ENCODE data around the gene LRRC8C.

LRRC8C gene

DNA sequence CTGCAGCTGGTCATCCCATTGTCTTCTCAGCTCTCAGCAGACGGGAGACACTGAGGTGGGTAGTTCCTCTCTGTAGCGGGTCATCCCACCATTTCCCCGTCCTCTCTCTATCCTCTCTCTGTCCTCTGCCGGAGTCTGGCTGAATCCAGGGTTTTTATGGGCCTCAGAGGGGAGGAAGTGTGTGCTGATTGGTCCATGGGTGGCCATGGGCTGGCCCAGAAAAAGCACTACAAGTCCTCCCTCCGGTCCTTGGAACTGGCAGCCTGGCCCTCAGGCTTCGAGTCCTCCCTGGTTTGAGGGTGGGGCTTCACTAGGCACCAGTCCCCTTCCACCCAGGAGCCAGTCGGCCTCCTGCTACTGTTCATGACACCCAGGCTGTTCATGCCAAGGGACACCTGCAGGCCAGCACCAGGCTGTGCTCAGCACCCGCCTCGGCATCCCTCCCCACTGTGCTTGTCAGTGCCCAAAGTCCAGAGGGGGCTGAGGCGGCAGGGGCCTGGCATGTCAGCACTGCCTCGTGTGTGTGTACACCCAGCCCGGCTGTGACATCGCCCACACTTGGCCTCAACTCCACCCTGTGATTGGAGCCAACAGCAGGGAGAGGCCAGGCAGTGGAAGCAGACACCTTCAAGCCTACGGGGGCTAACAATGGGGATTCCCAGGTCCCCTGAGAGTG lies 23.0 kb upstream of the LRRC8C start:
- no peak overlapping the region for H3K27ac ChIP-seq (ENCODE audit: low read depth, low read length)
- no peaks in the 10 kb centered on the region for H4K20me1 ChIP-seq (ENCODE audit: low read depth, low read length)
- H3K4me3 ChIP-seq (ENCODE audit: insufficient read depth, low read length, poor library complexity, severe bottlenecking): no peak overlapping the region
- H3K27me3 ChIP-seq (ENCODE audit: low read length): no peaks in the 10 kb centered on the region
- H2AFZ ChIP-seq (ENCODE audit: low read depth, low read length, severe bottlenecking): no peak overlapping the region
- H3K9me2 ChIP-seq (replicated peaks; ENCODE audit: insufficient read depth, low read length): no peaks in the 10 kb centered on the region
- no peaks in the 10 kb centered on the region for H3K36me3 ChIP-seq (ENCODE audit: low read length)
- no peaks in the 10 kb centered on the region for H3F3A ChIP-seq (ENCODE audit: insufficient read depth)
- TF ChIP-seq CTCF (IDR thresholded peaks at IDR 0.05; ENCODE audit: insufficient read depth, low read length, poor library complexity, severe bottlenecking) (no peak), EZH2phosphoT487 (conservative IDR thresholded peaks at IDR 0.05; ENCODE audit: low read length) (no peak)
- no peaks in the 10 kb centered on the region for H3K9me3 ChIP-seq (ENCODE audit: insufficient read depth, low read length)
- no peak overlapping the region for H3K9ac ChIP-seq (ENCODE audit: low read length)
- no peak overlapping the region for H3K4me2 ChIP-seq (ENCODE audit: low read depth, low read length, poor library complexity, severe bottlenecking)
- no peaks in the 10 kb centered on the region for H3K79me2 ChIP-seq (ENCODE audit: insufficient read depth, low read length)

GRCh38 chr1:89610457-89611011 lies 22.4 kb upstream of the LRRC8C start:
- no peak overlapping the region for H3K27ac ChIP-seq (ENCODE audit: low read depth, low read length)
- no peaks in the 10 kb centered on the region for H3K79me2 ChIP-seq (ENCODE audit: insufficient read depth, low read length)
- no peaks in the 10 kb centered on the region for H3F3A ChIP-seq (ENCODE audit: insufficient read depth)
- H3K36me3 ChIP-seq (ENCODE audit: low read length): no peaks in the 10 kb centered on the region
- TF ChIP-seq CTCF (IDR thresholded peaks at IDR 0.05; ENCODE audit: insufficient read depth, low read length, poor library complexity, severe bottlenecking) (no peak), EZH2phosphoT487 (conservative IDR thresholded peaks at IDR 0.05; ENCODE audit: low read length) (no peak)
- no peaks in the 10 kb centered on the region for H3K27me3 ChIP-seq (ENCODE audit: low read length)
- no peaks in the 10 kb centered on the region for H4K20me1 ChIP-seq (ENCODE audit: low read depth, low read length)
- no peaks in the 10 kb centered on the region for H3K9me2 ChIP-seq (replicated peaks; ENCODE audit: insufficient read depth, low read length)
- H2AFZ ChIP-seq (ENCODE audit: low read depth, low read length, severe bottlenecking): no peak overlapping the region
- no peaks in the 10 kb centered on the region for H3K9me3 ChIP-seq (ENCODE audit: insufficient read depth, low read length)
- H3K4me2 ChIP-seq (ENCODE audit: low read depth, low read length, poor library complexity, severe bottlenecking): no peak overlapping the region
- no peak overlapping the region for H3K9ac ChIP-seq (ENCODE audit: low read length)
- no peak overlapping the region for H3K4me3 ChIP-seq (ENCODE audit: insufficient read depth, low read length, poor library complexity, severe bottlenecking)

DNA sequence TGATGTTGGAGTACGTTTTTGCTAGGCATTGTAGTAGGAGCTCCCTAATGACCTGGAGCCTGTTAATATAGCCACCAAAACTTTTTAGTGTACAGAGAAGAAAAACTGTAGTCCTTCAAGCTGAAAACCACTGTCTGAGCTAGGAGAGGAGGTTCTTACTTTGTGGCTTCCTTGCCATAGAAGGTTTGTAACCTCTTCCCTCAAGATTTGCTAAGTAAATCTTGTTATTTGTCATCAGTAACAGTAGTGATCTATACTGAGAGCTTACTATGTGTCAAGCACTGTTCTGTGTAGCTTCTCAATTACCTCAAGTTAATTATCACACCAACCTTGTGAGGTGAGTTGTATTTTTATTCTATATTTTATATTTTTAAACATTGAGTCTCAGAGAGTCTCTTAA lies 21.2 kb upstream of the LRRC8C start:
- no peak overlapping the region for H3K4me2 ChIP-seq (ENCODE audit: low read depth, low read length, poor library complexity, severe bottlenecking)
- TF ChIP-seq CTCF (IDR thresholded peaks at IDR 0.05; ENCODE audit: insufficient read depth, low read length, poor library complexity, severe bottlenecking) (no peak), EZH2phosphoT487 (conservative IDR thresholded peaks at IDR 0.05; ENCODE audit: low read length) (no peak)

More for the DNA sequence above, 21.2 kb upstream of the LRRC8C start:
- Histone ChIP-seq H3F3A (ENCODE audit: insufficient read depth) (no peaks in the 10 kb centered on the region), H3K36me3 (ENCODE audit: low read length) (no peaks in the 10 kb centered on the region), H2AFZ (ENCODE audit: low read depth, low read length, severe bottlenecking) (no peak overlapping the region), H3K4me3 (ENCODE audit: insufficient read depth, low read length, poor library complexity, severe bottlenecking) (no peak overlapping the region), H3K27ac (ENCODE audit: low read depth, low read length) (no peak overlapping the region), H3K27me3 (ENCODE audit: low read length) (no peaks in the 10 kb centered on the region), H4K20me1 (ENCODE audit: low read depth, low read length) (no peaks in the 10 kb centered on the region), H3K9ac (ENCODE audit: low read length) (no peak overlapping the region), H3K9me3 (ENCODE audit: insufficient read depth, low read length) (no peaks in the 10 kb centered on the region), H3K79me2 (ENCODE audit: insufficient read depth, low read length) (no peaks in the 10 kb centered on the region), H3K9me2 (replicated peaks; ENCODE audit: insufficient read depth, low read length) (no peaks in the 10 kb centered on the region)
